Measurements from ENCODE around the gene TEDC1.
"Not testable (repeated sequence)": the region's sequence is repeated elsewhere in the genome, so short reads cannot be mapped to it uniquely, and the experiment has no call there.

Gene TEDC1

GRCh38 chr14:105545676-105546075 is 54.6 kb downstream of the TEDC1 start:
- not testable (repeated sequence) for DNase-seq

GRCh38 chr14:105546410-105546809 is 55.4 kb downstream of the TEDC1 start:
- not testable (repeated sequence) for DNase-seq

DNA sequence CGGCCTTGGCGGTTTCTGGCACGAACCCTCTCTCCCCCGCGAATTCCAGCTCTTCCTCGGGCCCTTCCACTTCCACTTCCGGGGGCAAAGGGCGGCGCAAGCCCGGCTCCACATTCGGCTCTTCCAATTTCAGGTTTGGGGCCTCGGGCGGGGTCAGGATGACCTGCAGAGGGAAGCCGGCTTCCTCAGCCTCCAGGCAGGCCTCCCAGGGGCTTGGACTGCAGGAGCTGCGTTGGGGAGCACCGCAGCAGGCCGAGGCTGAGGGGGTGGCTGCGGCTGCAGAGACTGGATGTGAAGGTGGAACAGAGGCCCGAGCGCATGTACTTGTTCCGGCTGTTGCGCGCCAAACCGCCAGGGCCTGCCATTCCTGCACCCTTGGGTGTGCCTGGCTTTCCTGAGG is 56.0 kb downstream of the TEDC1 start:
- not testable (repeated sequence) for DNase-seq

DNA sequence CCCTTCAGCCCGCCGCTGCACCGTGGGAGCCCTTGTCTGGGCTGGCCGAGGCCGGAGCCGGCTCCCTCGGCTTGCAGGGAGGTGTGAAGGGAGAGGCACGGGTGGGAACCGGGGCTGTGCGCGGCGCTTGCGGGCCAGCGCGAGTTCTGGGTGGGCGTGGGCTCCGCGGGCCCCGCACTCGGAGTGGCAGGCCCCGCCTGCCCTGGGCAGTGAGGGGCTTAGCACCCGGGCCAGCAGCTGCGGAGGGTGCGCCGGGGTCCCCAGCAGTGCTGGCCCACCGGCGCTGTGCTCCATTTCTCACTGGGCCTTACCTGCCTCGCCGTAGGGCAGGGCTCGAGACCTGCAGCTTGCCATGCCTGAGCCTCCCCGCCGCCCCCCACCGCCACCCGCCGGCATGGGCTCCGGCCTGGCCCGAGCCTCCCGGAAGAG is 56.7 kb downstream of the TEDC1 start:
- DNase-seq, result no peak

Data from activated CD4-positive, alpha-beta T cell treated with anti-CD3 and anti-CD28 coated beads, Interleukin-2, amount 50 U/mL, for 4 hours (primary cell).